HCT116 (cell line): ENCODE data around the gene SERAC1. TPM values are rescaled to one million over a fixed set of nuclear protein-coding genes. Genes with fewer than 3 reads are reported as not detected.
"Not testable (repeated sequence)": the region's sequence is repeated elsewhere in the genome, so short reads cannot be mapped to it uniquely, and the experiment has no call there.

ENCODE experiments used
- ATAC-seq: fragments of 200-7000 bp; cut with Tn5 transposase; 2 replicates; pipeline ENCODE4 v1.9.1; 2020; ENCODE audit warnings: mild to moderate bottlenecking, moderate library complexity
- BruUV-seq: library from RNA; stranded (reverse); fragments of 400-500 nt; replicated peaks from 2 replicates; lab custom pipeline; 2021; lab: Mats Ljungman, UMichigan
- CTCF ChIA-PET: fragments of 300-600 bp; sonication (Branson Sonifier 250); formaldehyde crosslinking; loops from one replicate; lab custom pipeline; 2021; ENCODE audit warnings: antibody characterized with exemption; lab: Charles Lee
- POLR2A ChIA-PET: fragments of 300-600, 350-600 bp; sonication (Branson Sonifier 250); formaldehyde crosslinking; loops from one replicate; lab custom pipeline; 2021; ENCODE audit warnings: antibody characterized with exemption; lab: Charles Lee
- RAD21 ChIA-PET, 2 experiments: fragments of 300-600 bp; sonication (Branson Sonifier 250); formaldehyde crosslinking; loops; one replicate each; lab custom pipeline; 2023; ENCODE audit warnings: low total read pairs in 2 of 2; ENCODE audit not compliant: uncharacterized antibody in 2 of 2, unreplicated experiment in 2 of 2, low non-redundant PET in 1 of 2; lab: Charles Lee
- DNase-seq: peaks from one replicate; pipeline ENCODE4 v3.0.0-alpha.2; 2010; ENCODE audit warnings: low read depth, low spot score
- H2AFZ ChIP-seq: fragments of 200-600 bp; shearing (Covaris generic), sonication (generic); 2 replicates; pipeline ENCODE4 v1.6.1; 2017; ENCODE audit warnings: low read depth, mixed run types, mixed read lengths, antibody characterized with exemption, low read length; ENCODE audit not compliant: poor library complexity, severe bottlenecking
- H3K27ac ChIP-seq: 2 replicates; pipeline ENCODE4 v1.5.1; 2012; ENCODE audit warnings: low read depth, low read length
- H3K27me3 ChIP-seq: fragments of 200-600 bp; sonication (generic); 2 replicates; pipeline ENCODE4 v1.6.1; 2016; ENCODE audit warnings: mixed run types, low read length, mixed read lengths; ENCODE audit not compliant: insufficient read depth
- H3K36me3 ChIP-seq, 2 experiments: fragments of 200-500 bp in 1 of 2; fragments of 200-600 bp in 1 of 2; sonication (Bioruptor generic) in 1 of 2; sonication (generic) in 1 of 2; 2 replicates each; pipeline versions ENCODE4 v1.5.1 to v1.6.1; 2014 to 2016; ENCODE audit warnings: low read length in 2 of 2, inconsistent platforms in 1 of 2, mixed read lengths in 1 of 2, mixed run types in 1 of 2; ENCODE audit not compliant: insufficient read depth in 2 of 2, control insufficient read depth in 1 of 2
- H3K4me1 ChIP-seq, 2 experiments: fragments of 200-600 bp in 1 of 2; sonication (generic) in 1 of 2; 2 replicates each; pipeline versions ENCODE4 v1.5.1 to v1.6.1; 2012 to 2017; ENCODE audit warnings: low read length in 2 of 2, inconsistent platforms in 1 of 2, mild to moderate bottlenecking in 1 of 2, mixed read lengths in 1 of 2, mixed run types in 1 of 2, moderate library complexity in 1 of 2; ENCODE audit not compliant: insufficient read depth in 2 of 2, control insufficient read depth in 1 of 2
- H3K4me2 ChIP-seq: fragments of 200-600 bp; sonication (generic); 2 replicates; pipeline ENCODE4 v1.6.1; 2017; ENCODE audit warnings: mixed run types, low read length, mixed read lengths
- H3K4me3 ChIP-seq, 2 experiments: fragments of 200-600 bp in 1 of 2; sonication (generic) in 1 of 2; replicated peaks in 1 of 2; 2 replicates each; pipeline ENCODE4 v1.5.1; 2011 to 2016; ENCODE audit warnings: low read length in 2 of 2, control low read depth in 1 of 2, low read depth in 1 of 2, mild to moderate bottlenecking in 1 of 2, mixed read lengths in 1 of 2, mixed run types in 1 of 2
- H3K79me2 ChIP-seq: fragments of 200-600 bp; sonication (generic); 2 replicates; pipeline ENCODE4 v1.6.1; 2017; ENCODE audit warnings: mild to moderate bottlenecking, mixed run types, low read length, moderate library complexity, mixed read lengths; ENCODE audit not compliant: insufficient read depth
- H3K9ac ChIP-seq: fragments of 200-600 bp; sonication (generic); 2 replicates; pipeline ENCODE4 v1.6.1; 2016; ENCODE audit warnings: low read length, mixed read lengths
- H3K9me2 ChIP-seq: fragments of 200-600 bp; sonication (generic), shearing (Covaris generic); 2 replicates; pipeline ENCODE4 v1.6.1; 2017; ENCODE audit warnings: mixed run types, mild to moderate bottlenecking, moderate library complexity; ENCODE audit not compliant: insufficient read depth
- H3K9me3 ChIP-seq, 2 experiments: fragments of 200-500 bp in 1 of 2; fragments of 200-600 bp in 1 of 2; sonication (Bioruptor generic) in 1 of 2; sonication (generic) in 1 of 2; 2 replicates each; pipeline ENCODE4 v1.6.1; 2014 to 2017; ENCODE audit warnings: low read length in 2 of 2, mixed read lengths in 2 of 2, inconsistent platforms in 1 of 2, low read depth in 1 of 2, mild to moderate bottlenecking in 1 of 2, mixed run types in 1 of 2, moderate library complexity in 1 of 2; ENCODE audit not compliant: control insufficient read depth in 1 of 2, insufficient read depth in 1 of 2
- H4K20me1 ChIP-seq: fragments of 200-600 bp; sonication (generic), shearing (Covaris generic); 2 replicates; pipeline ENCODE4 v1.6.1; 2017; ENCODE audit warnings: mixed run types, mild to moderate bottlenecking, moderate library complexity; ENCODE audit not compliant: insufficient read depth
- CEBPB ChIP-seq: IDR thresholded peaks from 2 replicates; pipeline ENCODE4 v1.6.1; 2012; ENCODE audit warnings: low read depth
- EZH2 ChIP-seq: fragments of 200-600 bp; sonication (generic); IDR thresholded peaks from 2 replicates; pipeline ENCODE4 v1.6.1; 2017; ENCODE audit warnings: antibody characterized with exemption, mixed run types
- EZH2phosphoT487 ChIP-seq: fragments of 200-600 bp; IDR thresholded peaks from 2 replicates; pipeline ENCODE4 v1.6.1; 2018; ENCODE audit warnings: antibody characterized with exemption, borderline replicate concordance
- FOSL1 ChIP-seq: IDR thresholded peaks from 2 replicates; pipeline ENCODE4 v1.6.1; 2012; ENCODE audit warnings: low read depth
- JUND ChIP-seq: IDR thresholded peaks from 2 replicates; pipeline ENCODE4 v1.6.1; 2012
- POLR2A ChIP-seq: IDR thresholded peaks from 2 replicates; pipeline ENCODE4 v1.7.0; 2011; ENCODE audit warnings: borderline replicate concordance; ENCODE audit not compliant: insufficient read depth, insufficient read length; ENCODE audit errors: extremely low read depth
- RAD21 ChIP-seq: IDR thresholded peaks from 2 replicates; pipeline ENCODE4 v1.6.1; 2012; ENCODE audit warnings: low read depth, mild to moderate bottlenecking
- SP1 ChIP-seq: IDR thresholded peaks from 2 replicates; pipeline ENCODE4 v1.6.1; 2012; ENCODE audit warnings: low read depth
- SRF ChIP-seq: IDR thresholded peaks from 2 replicates; pipeline ENCODE4 v1.6.1; 2012; ENCODE audit warnings: low read depth
- YY1 ChIP-seq: IDR thresholded peaks from 2 replicates; pipeline ENCODE4 v1.6.1; 2011; ENCODE audit warnings: low read length, low read depth, moderate library complexity, mild to moderate bottlenecking; ENCODE audit not compliant: insufficient replicate concordance; ENCODE audit errors: extremely low read depth
- ZFX ChIP-seq: fragments of 450-650 bp; IDR thresholded peaks from 2 replicates; pipeline ENCODE4 v1.6.1; 2017
- intact Hi-C: fragments of 100-400 bp; cut with micrococcal nuclease; formaldehyde crosslinking; loops from 2 replicates; pipeline ENCODE4 v1.10.0; 2022
- total RNA-seq: library from RNA; stranded (reverse); gene quantifications from one replicate; pipeline ENCODE4 v1.2.1, GENCODE V29; 2021; ENCODE audit not compliant: unreplicated experiment
- TF ChIP-seq, protein P1 (sequence below): IDR thresholded peaks from 2 replicates; pipeline ENCODE4 v1.6.1; 2011; ENCODE audit warnings: mild to moderate bottlenecking, low read length, moderate library complexity; ENCODE audit not compliant: insufficient replicate concordance; ENCODE audit errors: extremely low read depth
- TF ChIP-seq, protein P2 (sequence below): IDR thresholded peaks from 2 replicates; pipeline ENCODE4 v1.6.1; 2012

The SERAC1 gene
- total RNA-seq, 1 experiment from 2014 or later = 7.6 TPM

DNA sequence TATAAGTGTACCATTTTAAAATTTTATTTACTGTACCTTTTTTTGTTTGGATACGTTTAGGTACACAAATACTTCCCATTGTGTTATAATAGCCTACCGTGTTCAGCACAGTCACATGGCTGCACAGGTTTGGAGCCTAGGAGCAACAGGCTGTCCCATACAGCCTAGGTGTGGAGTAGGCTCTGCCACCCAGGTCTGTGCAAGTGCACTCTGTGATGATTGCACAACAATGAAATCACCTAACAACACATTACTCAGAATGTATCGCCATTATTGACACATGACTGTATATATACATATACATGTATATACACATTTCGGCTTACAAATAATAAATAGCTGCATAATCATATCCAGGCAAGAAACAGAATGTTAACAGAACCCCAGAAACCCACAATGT lies 15.4 kb downstream of the SERAC1 start (continued):
- TF ChIP-seq, protein P1, sequence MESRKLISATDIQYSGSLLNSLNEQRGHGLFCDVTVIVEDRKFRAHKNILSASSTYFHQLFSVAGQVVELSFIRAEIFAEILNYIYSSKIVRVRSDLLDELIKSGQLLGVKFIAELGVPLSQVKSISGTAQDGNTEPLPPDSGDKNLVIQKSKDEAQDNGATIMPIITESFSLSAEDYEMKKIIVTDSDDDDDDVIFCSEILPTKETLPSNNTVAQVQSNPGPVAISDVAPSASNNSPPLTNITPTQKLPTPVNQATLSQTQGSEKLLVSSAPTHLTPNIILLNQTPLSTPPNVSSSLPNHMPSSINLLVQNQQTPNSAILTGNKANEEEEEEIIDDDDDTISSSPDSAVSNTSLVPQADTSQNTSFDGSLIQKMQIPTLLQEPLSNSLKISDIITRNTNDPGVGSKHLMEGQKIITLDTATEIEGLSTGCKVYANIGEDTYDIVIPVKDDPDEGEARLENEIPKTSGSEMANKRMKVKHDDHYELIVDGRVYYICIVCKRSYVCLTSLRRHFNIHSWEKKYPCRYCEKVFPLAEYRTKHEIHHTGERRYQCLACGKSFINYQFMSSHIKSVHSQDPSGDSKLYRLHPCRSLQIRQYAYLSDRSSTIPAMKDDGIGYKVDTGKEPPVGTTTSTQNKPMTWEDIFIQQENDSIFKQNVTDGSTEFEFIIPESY = no peak
- TF ChIP-seq EZH2 (no peak), RAD21 (no peak)

DNA sequence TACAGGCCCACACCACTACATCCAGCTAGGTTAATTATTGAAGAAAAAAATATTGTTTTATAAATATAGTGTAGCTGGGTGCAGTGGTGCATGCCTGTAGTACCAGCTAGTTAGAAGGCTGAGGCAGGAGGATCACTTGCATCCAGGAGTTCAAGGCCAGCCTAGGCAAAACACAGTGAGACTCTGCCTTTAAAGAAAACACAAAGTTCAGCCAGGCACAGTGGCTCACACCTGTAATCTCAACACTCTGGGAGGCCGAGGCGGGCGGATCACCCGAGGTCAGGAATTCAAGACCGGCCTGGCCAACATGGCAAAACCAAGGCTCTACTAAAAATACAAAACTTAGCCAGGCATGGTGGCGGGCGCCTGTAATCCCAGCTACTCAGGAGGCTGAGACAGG lies 16.0 kb downstream of the SERAC1 start:
- POLR2A ChIA-PET, H2AFZ ChIP-seq, H3K4me1 ChIP-seq, H3K27ac ChIP-seq, H4K20me1 ChIP-seq, H3K27me3 ChIP-seq, RAD21 ChIA-PET, ATAC-seq, H3K36me3 ChIP-seq, DNase-seq, H3K9me3 ChIP-seq, H3K9ac ChIP-seq, BruUV-seq, H3K4me3 ChIP-seq, H3K9me2 ChIP-seq, CTCF ChIA-PET, H3K79me2 ChIP-seq, intact Hi-C loops, H3K4me2 ChIP-seq: not testable (repeated sequence)

DNA sequence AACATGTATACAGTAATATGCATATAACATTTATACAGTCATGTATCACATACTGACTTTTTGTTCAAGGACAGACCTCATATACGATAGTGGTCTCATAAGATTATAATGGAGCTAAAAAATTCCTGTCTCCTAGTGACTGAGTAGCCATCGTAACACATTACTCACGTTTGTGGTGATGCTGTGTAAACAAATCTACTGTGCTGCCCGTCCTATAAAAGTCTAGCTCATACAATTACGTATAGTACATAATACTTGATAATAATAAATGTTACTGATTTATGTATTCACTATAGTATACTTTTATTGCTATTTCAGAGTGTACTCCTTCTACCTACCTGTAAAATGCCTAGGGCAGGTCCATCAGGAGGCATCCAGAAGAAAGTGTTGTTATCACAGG lies 17.4 kb downstream of the SERAC1 start:
- Histone ChIP-seq H2AFZ (no peak overlapping the region), H3K36me3 (peaks cover 0 to 2% of the 10 kb centered on the region in 2 experiments; a peak in 1 of 4 replicates), H3K9me3 (no peaks in the 10 kb centered on the region), H3K4me2 (no peak overlapping the region), H3K27me3 (no peaks in the 10 kb centered on the region), H3K79me2 (no peaks in the 10 kb centered on the region), H3K9ac (no peak overlapping the region), H4K20me1 (no peaks in the 10 kb centered on the region), H3K27ac (no peak overlapping the region), H3K4me3 (no peak overlapping the region), H3K9me2 (no peaks in the 10 kb centered on the region), H3K4me1 (no peaks in the 10 kb centered on the region)
- ATAC-seq (no peak), DNase-seq (no peak)
- CTCF ChIA-PET = no interaction called here
- POLR2A ChIA-PET = no interaction called here
- BruUV-seq = no TSS peak
- RAD21 ChIA-PET = no interaction called here
- TF ChIP-seq SP1 (no peak), EZH2phosphoT487 (no peak), POLR2A (no peak), FOSL1 (no peak), SRF (no peak), CEBPB (no peak), ZFX (no peak), JUND (no peak), YY1 (no peak)
- TF ChIP-seq, protein P2, sequence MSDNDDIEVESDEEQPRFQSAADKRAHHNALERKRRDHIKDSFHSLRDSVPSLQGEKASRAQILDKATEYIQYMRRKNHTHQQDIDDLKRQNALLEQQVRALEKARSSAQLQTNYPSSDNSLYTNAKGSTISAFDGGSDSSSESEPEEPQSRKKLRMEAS = no peak
- intact Hi-C loops = no loop called here
